HUES48 (cell line): Measurements from ENCODE around the gene NPTX2.

Experiments
- H3K27ac ChIP-seq: one replicate; pipeline ENCODE4 v1.7.0; 2013; ENCODE audit warnings: low read depth, low read length, inconsistent platforms
- H3K27me3 ChIP-seq: 2 replicates; pipeline ENCODE4 v1.6.1; 2013; ENCODE audit warnings: mild to moderate bottlenecking, low read length; ENCODE audit not compliant: control insufficient read depth, insufficient read depth
- H3K36me3 ChIP-seq: 2 replicates; pipeline ENCODE4 v1.6.1; 2013; ENCODE audit warnings: low read length; ENCODE audit not compliant: control insufficient read depth, insufficient read depth
- H3K4me1 ChIP-seq: 2 replicates; pipeline ENCODE4 v1.6.1; 2013; ENCODE audit warnings: mild to moderate bottlenecking, low read length; ENCODE audit not compliant: control insufficient read depth, insufficient read depth
- H3K4me3 ChIP-seq: 2 replicates; pipeline ENCODE4 v1.5.1; 2013; ENCODE audit warnings: mild to moderate bottlenecking, low read depth, low read length
- H3K9ac ChIP-seq: 2 replicates; pipeline ENCODE4 v1.6.1; 2013; ENCODE audit warnings: mild to moderate bottlenecking, low read depth, low read length, moderate library complexity
- H3K9me3 ChIP-seq: 2 replicates; pipeline ENCODE4 v1.6.1; 2013; ENCODE audit warnings: low read length; ENCODE audit not compliant: control insufficient read depth, insufficient read depth

Gene NPTX2

DNA sequence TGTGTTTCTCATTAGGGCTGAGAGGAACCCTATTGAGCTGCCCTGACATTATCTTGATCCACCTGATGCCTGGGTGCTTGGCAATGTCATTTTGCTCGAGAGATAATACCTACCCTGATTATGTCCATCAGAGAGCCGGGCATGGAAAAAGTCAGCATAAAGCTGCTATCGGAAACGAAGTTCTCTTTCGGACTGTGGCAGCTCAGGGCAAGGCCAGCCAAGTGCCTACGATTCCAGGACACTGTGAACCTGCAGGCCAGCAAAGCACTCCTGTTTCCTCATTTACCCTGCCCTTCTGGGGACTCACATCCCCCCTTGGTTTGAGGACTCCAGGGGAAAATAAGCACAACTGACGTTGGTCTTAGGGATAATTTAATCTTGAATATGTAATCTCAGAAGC lies 25.2 kb upstream of the NPTX2 start:
- no peaks in the 10 kb centered on the region for H3K27me3 ChIP-seq
- no peaks in the 10 kb centered on the region for H3K9me3 ChIP-seq
- no peaks in the 10 kb centered on the region for H3K36me3 ChIP-seq
- peaks cover 5% of the 10 kb centered on the region; the same call in 1 of the 2 replicates for H3K4me1 ChIP-seq
- no peak overlapping the region for H3K27ac ChIP-seq
- no peak overlapping the region for H3K9ac ChIP-seq
- H3K4me3 ChIP-seq = no peak overlapping the region

DNA sequence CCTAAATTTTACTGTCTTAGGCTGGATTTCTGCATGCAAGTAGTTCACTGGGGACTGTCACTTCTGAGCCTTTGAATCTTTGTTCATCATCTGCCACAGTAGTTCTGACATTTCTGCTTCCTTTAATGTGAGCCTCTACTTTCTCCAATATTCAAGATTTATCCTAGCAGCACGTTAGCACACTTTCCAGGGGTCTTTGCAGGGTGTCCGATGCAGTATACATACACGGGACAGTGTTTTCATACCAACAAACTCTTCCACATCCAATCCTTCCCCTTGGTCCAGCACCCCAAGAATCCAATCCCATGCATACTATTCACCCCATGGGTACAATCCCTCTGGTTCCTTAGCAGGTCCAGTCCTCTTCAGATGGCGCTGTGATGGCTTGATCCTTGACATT lies 22.7 kb upstream of the NPTX2 start:
- no peak overlapping the region for H3K9ac ChIP-seq
- no peaks in the 10 kb centered on the region for H3K9me3 ChIP-seq
- H3K4me1 ChIP-seq = peaks cover 5% of the 10 kb centered on the region; the same call in 1 of the 2 replicates
- no peak overlapping the region for H3K27ac ChIP-seq
- H3K27me3 ChIP-seq = no peaks in the 10 kb centered on the region
- no peak overlapping the region for H3K4me3 ChIP-seq
- H3K36me3 ChIP-seq = no peaks in the 10 kb centered on the region

DNA sequence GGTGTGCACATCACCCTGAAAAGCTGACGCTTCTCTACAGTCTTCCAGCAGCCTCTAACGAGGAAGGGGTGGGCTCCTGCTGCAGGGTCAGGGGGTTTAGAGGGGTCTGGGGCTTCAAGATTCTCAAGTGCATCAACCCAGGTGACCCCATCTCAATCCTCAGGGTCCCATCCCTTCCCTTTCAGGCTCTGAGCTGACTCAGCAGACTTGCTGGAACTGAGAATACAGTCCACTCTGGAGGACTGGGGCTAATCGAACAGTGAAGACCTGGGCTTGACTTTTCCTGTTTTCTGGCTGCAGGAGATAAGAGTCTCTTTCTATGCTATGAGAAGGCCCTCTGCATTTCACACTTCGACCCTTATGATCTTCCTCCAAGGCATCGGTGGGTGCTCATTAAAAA lies 22.3 kb upstream of the NPTX2 start:
- peaks cover 5% of the 10 kb centered on the region; the same call in 1 of the 2 replicates for H3K4me1 ChIP-seq
- no peaks in the 10 kb centered on the region for H3K27me3 ChIP-seq
- H3K36me3 ChIP-seq = no peaks in the 10 kb centered on the region
- H3K9ac ChIP-seq = no peak overlapping the region
- no peak overlapping the region for H3K4me3 ChIP-seq
- no peak overlapping the region for H3K27ac ChIP-seq
- H3K9me3 ChIP-seq = no peaks in the 10 kb centered on the region

DNA sequence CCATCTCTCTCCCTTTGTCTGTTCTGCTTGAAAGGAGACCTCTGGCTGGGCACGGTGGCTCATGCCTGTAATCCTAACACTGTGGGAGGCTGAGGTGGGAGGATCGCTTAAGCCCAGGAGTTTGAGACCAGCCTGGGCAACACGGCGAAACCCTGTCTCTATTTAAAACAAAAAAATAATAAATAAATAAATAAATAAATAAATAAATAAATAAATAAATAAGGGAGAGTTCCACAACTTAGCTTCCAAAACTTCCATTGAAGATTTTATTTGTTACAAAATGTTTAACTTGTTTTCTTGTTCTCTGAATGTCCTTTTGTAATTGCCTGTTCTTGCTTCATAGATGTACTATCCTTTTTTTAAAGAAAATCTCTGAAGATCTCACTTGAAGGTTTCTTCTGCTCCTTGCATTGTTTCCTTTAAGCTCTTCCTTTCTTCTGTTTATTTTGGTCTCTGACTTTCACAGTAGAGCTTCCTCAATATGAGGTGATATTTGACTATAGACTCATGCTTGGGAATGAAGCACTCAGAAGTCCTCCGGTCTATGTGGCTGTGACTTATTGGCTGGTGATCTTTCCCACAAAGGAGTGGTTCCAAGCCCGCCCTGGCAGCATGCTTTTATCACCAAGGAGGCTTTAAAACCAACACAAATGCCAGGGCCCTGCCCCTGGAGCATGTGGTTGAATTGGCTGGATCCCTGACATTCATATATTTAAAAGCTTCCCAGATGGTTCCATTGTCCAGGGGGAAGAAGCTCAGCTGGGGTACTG lies 18.1 kb upstream of the NPTX2 start:
- Histone ChIP-seq H3K4me3 (no peak overlapping the region), H3K27ac (no peak overlapping the region), H3K4me1 (no peaks in the 10 kb centered on the region), H3K27me3 (no peaks in the 10 kb centered on the region), H3K9me3 (no peaks in the 10 kb centered on the region), H3K36me3 (no peaks in the 10 kb centered on the region), H3K9ac (no peak overlapping the region)

DNA sequence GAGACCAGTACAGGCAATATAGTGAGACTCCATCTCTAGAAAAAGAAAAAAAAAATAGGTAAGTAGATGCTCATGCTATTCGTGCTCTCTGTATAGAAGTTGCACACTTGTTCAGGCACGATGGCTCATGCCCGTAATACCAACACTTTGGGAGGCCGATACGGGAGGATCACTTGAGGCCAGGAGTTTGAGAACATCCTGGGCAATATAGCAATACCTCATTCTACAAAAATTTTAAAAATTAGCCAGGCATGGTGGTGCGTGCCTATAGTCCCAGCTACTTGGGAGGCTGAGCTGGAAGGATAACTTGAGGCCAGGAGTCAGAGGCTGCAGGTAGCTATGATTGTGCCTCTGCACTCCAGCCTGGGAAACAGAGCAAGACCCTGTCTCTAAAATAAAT lies 17.2 kb upstream of the NPTX2 start:
- Histone ChIP-seq H3K27me3 (no peaks in the 10 kb centered on the region), H3K4me3 (no peak overlapping the region)

DNA sequence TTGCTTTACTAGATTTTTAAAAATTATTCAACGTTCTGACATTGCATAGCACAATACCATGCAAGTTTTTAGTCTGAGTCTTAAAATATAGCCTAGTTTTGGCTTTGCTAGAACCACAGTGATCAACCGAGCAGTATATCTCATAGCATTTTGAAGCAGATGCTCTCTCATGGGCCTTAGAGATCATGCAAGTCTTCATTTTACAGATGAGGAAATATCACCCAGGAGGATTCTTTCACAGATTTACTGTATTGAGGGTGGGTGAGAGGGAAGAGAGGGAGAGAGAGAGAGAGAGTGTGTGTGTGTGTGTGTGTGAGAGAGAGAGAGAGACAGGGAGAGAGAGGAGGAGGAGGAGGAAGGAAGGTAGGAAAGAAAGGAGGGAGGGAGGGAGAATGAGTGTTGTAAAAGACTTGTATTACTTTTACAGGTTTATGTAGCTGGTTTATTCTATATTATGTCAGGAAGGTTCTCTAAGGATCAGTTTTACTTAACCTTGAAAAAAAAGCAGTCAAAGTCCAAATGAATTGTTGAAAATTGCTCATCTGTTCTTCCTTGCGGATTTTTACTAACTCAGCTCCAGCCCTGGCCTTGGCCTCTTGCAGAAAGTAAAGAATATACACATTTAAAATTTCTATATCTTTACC lies 14.2 kb upstream of the NPTX2 start:
- Histone ChIP-seq H3K9ac (no peak overlapping the region), H3K36me3 (no peaks in the 10 kb centered on the region), H3K4me1 (no peaks in the 10 kb centered on the region), H3K27me3 (no peaks in the 10 kb centered on the region; the same call in 1 of the 2 replicates), H3K27ac (no peak overlapping the region), H3K9me3 (no peaks in the 10 kb centered on the region), H3K4me3 (no peak overlapping the region)

More for the DNA sequence above, 17.2 kb upstream of the NPTX2 start:
- no peaks in the 10 kb centered on the region for H3K36me3 ChIP-seq
- no peak overlapping the region for H3K27ac ChIP-seq
- no peak overlapping the region for H3K9ac ChIP-seq
- H3K4me1 ChIP-seq = no peaks in the 10 kb centered on the region
- H3K9me3 ChIP-seq = no peaks in the 10 kb centered on the region

DNA sequence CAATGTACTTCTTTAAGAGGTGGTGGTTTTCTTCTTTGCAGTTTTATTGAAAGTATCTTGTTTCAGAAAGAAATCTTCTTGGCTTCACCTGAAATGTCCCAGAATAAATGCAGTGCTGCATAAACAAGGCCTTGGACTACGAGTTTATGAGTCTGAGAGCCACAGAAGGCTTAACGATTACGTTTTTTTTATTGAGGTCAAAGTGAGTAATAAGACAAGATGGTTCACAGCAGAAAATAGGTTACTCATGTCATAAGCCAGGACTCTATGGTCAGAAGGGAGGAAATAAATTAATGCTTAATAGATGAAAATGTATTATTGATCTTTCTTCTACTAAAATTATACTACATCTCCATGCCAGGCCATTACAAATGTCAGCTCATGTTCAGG lies 13.7 kb upstream of the NPTX2 start:
- no peaks in the 10 kb centered on the region for H3K36me3 ChIP-seq
- no peak overlapping the region for H3K9ac ChIP-seq
- no peak overlapping the region for H3K27ac ChIP-seq
- H3K27me3 ChIP-seq = no peaks in the 10 kb centered on the region; the same call in 1 of the 2 replicates
- no peaks in the 10 kb centered on the region for H3K9me3 ChIP-seq
- H3K4me1 ChIP-seq = no peaks in the 10 kb centered on the region
- no peak overlapping the region for H3K4me3 ChIP-seq

DNA sequence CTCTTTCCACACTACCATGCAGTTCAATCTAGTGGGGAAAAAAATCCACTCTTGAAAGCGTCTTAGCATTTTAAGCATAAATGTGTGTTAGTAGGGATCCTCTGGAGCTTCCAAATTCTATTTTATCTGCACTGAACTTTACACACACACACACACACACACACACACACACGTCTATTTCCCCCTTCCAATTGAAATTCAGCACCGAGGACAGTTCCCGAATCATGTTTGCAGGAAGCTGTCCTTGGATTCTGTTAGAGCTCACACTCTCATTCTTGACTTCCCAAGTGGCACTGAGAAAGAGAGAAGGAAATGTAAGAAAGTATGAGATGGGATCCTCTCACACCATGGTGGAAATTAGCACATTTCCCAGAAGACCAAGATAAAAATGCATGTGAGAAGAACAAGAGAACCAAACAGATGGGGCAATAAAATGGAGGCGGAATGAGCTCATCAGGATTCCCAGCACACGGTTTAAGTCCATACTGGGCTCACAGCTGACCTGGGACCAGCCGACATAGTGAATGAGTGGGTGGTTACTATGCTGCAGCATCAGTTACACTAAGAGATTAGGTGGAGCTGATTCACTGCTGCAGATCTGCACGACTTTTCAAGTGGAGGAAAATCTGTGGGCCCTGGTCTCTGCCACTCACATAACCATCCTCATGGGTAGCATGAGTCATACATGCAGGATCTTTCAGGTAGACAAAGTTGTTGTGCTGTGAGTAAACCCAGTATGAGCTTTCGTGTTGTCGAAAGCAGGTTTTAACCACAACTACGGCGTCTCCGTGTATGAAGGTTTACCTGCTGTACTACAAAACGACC lies 3.3 kb upstream of the NPTX2 start:
- Histone ChIP-seq H3K27me3 (peaks cover 60% of the 10 kb centered on the region), H3K9ac (no peak overlapping the region), H3K36me3 (no peaks in the 10 kb centered on the region), H3K27ac (no peak overlapping the region), H3K4me1 (peaks cover 3% of the 10 kb centered on the region), H3K9me3 (no peaks in the 10 kb centered on the region), H3K4me3 (no peak overlapping the region)

DNA sequence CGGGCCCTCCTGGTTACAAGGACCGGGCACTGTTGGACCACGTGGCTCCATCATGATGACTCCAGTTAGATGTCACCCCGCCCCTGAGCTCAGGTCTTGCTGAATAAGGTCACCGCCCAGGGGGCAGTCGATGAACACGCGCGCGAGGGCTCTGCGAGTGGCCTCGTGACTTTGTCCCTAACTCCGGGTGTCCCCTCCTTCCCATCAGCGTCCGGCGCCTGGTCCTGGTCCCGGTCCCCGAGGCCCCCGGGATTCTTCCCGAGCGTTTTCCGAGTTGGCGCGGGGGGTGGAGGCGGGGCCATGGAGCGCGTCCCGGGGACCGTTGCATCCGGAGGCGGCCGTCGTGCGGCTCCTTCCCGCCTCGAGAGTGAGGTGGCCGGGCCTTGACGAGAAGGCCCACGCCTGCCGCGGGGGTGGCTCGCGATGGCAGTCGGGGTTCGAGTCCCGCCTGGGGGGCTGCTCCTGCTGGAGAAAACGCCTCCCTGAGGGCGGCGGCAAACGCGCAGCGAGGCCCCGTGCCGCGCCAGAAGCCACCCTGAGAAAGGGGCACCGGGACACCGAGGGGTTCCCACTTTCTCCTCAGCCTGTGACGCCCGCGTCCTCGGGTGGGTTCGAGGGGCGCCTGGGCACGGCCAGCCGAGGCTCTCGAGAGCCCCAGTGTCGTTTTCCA lies 569 bp upstream of the NPTX2 start:
- H3K4me3 ChIP-seq = peak overlapping the region; percentile 66
- no peak overlapping the region for H3K27ac ChIP-seq
- no peak overlapping the region for H3K9ac ChIP-seq
- H3K4me1 ChIP-seq = peaks cover 15% of the 10 kb centered on the region
- H3K36me3 ChIP-seq = peaks cover 11% of the 10 kb centered on the region; the same call in 1 of the 2 replicates
- H3K9me3 ChIP-seq = no peaks in the 10 kb centered on the region
- peaks cover 86% of the 10 kb centered on the region for H3K27me3 ChIP-seq

DNA sequence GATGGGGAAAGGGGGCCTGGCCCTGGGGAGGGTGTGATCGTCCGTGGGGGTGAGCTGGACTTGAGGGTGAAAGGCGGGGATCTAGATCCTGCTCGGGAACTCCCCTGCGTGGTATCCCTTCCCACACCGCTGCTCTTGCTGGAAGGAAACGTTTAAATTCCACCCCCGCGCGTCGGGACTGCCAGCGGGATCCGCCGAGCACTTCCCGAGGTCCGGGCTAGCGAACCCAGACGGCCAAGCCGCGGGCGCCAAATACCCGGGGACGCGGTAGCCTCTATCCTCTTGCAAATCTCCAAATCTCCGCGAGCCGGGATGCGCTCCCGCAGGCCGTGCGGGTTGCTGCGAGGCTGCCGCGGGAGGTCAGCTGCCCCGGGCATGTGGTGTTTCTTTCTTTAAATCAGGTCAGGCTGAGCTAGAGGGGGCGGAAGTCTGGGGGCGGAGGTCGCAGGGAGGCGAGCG lies 904 bp downstream of the NPTX2 start:
- peaks cover 11% of the 10 kb centered on the region; the same call in 1 of the 2 replicates for H3K36me3 ChIP-seq
- no peak overlapping the region for H3K9ac ChIP-seq
- H3K4me3 ChIP-seq = peak overlapping the region; percentile 66
- peaks cover 15% of the 10 kb centered on the region for H3K4me1 ChIP-seq
- H3K27ac ChIP-seq = no peak overlapping the region
- H3K9me3 ChIP-seq = no peaks in the 10 kb centered on the region
- peaks cover 76% of the 10 kb centered on the region for H3K27me3 ChIP-seq
